GM23338 (cell line): ENCODE results near the gene CFHR3. TPM values are rescaled to one million over a fixed set of nuclear protein-coding genes. Genes with fewer than 3 reads are reported as not detected.
A peak's percentile ranks its signal among the peaks of the same experiment; 100 is the strongest.

ENCODE experiments used
- ATAC-seq: fragments of 200-7000 bp; cut with Tn5 transposase; 3 replicates; pipeline ENCODE4 v1.9.1; 2020
- DNase-seq: peaks from one replicate; pipeline ENCODE4 v3.0.0-alpha.2; 2015; ENCODE audit warnings: low spot score
- H2AFZ ChIP-seq: fragments of 200-600 bp; sonication (generic); 2 replicates; pipeline ENCODE4 v1.8.0; 2016; ENCODE audit warnings: antibody characterized with exemption, mild to moderate bottlenecking, moderate library complexity
- H3F3A ChIP-seq: fragments of 200-600 bp; sonication (generic); replicated peaks from 2 replicates; pipeline ENCODE4 v1.8.0; 2017; ENCODE audit warnings: antibody characterized with exemption, mixed run types, low read depth
- H3K27ac ChIP-seq: fragments of 200-600 bp; sonication (generic); 2 replicates; pipeline ENCODE4 v1.6.1; 2016; ENCODE audit warnings: low read depth
- H3K27me3 ChIP-seq: fragments of 200-600 bp; sonication (generic); 2 replicates; pipeline ENCODE4 v1.8.0; 2016; ENCODE audit warnings: mild to moderate bottlenecking, mixed run types, moderate library complexity; ENCODE audit not compliant: insufficient read depth
- H3K36me3 ChIP-seq: fragments of 200-600 bp; sonication (generic); 2 replicates; pipeline ENCODE4 v1.8.0; 2016; ENCODE audit warnings: mild to moderate bottlenecking; ENCODE audit not compliant: insufficient read depth
- H3K4me1 ChIP-seq: fragments of 200-600 bp; sonication (generic); 2 replicates; pipeline ENCODE4 v1.8.0; 2016; ENCODE audit warnings: mild to moderate bottlenecking, moderate library complexity; ENCODE audit not compliant: insufficient read depth
- H3K4me2 ChIP-seq: fragments of 200-600 bp; sonication (generic); 2 replicates; pipeline ENCODE4 v1.7.1; 2017; ENCODE audit warnings: mixed run types
- H3K4me3 ChIP-seq: fragments of 200-600 bp; sonication (generic); 2 replicates; pipeline ENCODE4 v1.6.1; 2016; ENCODE audit warnings: mixed run types
- H3K79me2 ChIP-seq: fragments of 200-600 bp; sonication (generic); replicated peaks from 2 replicates; pipeline ENCODE4 v1.8.0; 2017; ENCODE audit warnings: mild to moderate bottlenecking; ENCODE audit not compliant: insufficient read depth
- H3K9me2 ChIP-seq: fragments of 200-600 bp; sonication (generic); 2 replicates; pipeline ENCODE4 v1.8.0; 2017; ENCODE audit not compliant: insufficient read depth
- H4K20me1 ChIP-seq: fragments of 200-600 bp; sonication (generic); replicated peaks from 2 replicates; pipeline ENCODE4 v1.8.0; 2017; ENCODE audit warnings: mild to moderate bottlenecking; ENCODE audit not compliant: insufficient read depth
- H3K27ac Mint-ChIP-seq: 2 replicates; pipeline ENCODE4 v1.8.0; 2020; ENCODE audit warnings: inconsistent platforms, mild to moderate bottlenecking, moderate library complexity, mixed read lengths
- H3K27me3 Mint-ChIP-seq: 3 replicates; pipeline ENCODE4 v1.8.0; 2022; ENCODE audit warnings: low read depth, mild to moderate bottlenecking, moderate library complexity, mixed read lengths, inconsistent platforms; ENCODE audit not compliant: insufficient read depth, poor library complexity
- H3K36me3 Mint-ChIP-seq: 3 replicates; pipeline ENCODE4 v1.8.0; 2021; ENCODE audit warnings: low read depth, mild to moderate bottlenecking, inconsistent platforms, moderate library complexity, mixed read lengths
- H3K4me1 Mint-ChIP-seq: 3 replicates; pipeline ENCODE4 v1.8.0; 2020; ENCODE audit warnings: mild to moderate bottlenecking, inconsistent platforms, mixed read lengths
- H3K4me3 Mint-ChIP-seq: 3 replicates; pipeline ENCODE4 v1.8.0; 2021; ENCODE audit warnings: moderate library complexity, mild to moderate bottlenecking, inconsistent platforms, mixed read lengths
- H3K9me3 Mint-ChIP-seq: 3 replicates; pipeline ENCODE4 v1.8.0; 2020; ENCODE audit warnings: moderate library complexity, mild to moderate bottlenecking, inconsistent platforms, mixed read lengths
- CREB1 ChIP-seq: fragments of 250-450 bp; sonication (Bioruptor Pico); IDR thresholded peaks from 2 replicates; pipeline ENCODE4 v1.5.0; 2020; ENCODE audit warnings: low read depth, mild to moderate bottlenecking, moderate library complexity
- EZH2 ChIP-seq: fragments of 200-600 bp; sonication (generic); IDR thresholded peaks from one replicate; pipeline ENCODE4 v1.8.0; 2017; ENCODE audit warnings: antibody characterized with exemption, mild to moderate bottlenecking, low read depth; ENCODE audit not compliant: unreplicated experiment
- EZH2phosphoT487 ChIP-seq: fragments of 200-600 bp; sonication (generic); IDR thresholded peaks from one replicate; pipeline ENCODE4 v1.8.1; 2018; ENCODE audit warnings: antibody characterized with exemption; ENCODE audit not compliant: unreplicated experiment
- JUNB ChIP-seq: IDR thresholded peaks from one replicate; pipeline ENCODE4 v1.6.1; 2016; ENCODE audit warnings: antibody characterized with exemption; ENCODE audit not compliant: unreplicated experiment
- NANOG ChIP-seq: IDR thresholded peaks from 2 replicates; pipeline ENCODE4 v1.6.1; 2016; ENCODE audit warnings: antibody characterized with exemption, borderline replicate concordance
- POLR2AphosphoS5 ChIP-seq: IDR thresholded peaks from 2 replicates; pipeline ENCODE4 v1.6.1; 2016; ENCODE audit warnings: antibody characterized with exemption, low read depth
- STAT1 ChIP-seq: IDR thresholded peaks from one replicate; pipeline ENCODE4 v1.6.1; 2016; ENCODE audit warnings: antibody characterized with exemption; ENCODE audit not compliant: unreplicated experiment
- ZNF114 ChIP-seq: fragments of 250-450 bp; sonication (Bioruptor Pico); IDR thresholded peaks from 2 replicates; pipeline ENCODE4 v1.5.0; 2020; ENCODE audit warnings: mild to moderate bottlenecking, moderate library complexity
- ZNF331 ChIP-seq: fragments of 250-450 bp; sonication (Bioruptor Pico); IDR thresholded peaks from 2 replicates; pipeline ENCODE4 v1.5.0; 2020; ENCODE audit warnings: low read depth, mild to moderate bottlenecking, moderate library complexity
- polyA plus RNA-seq: library from polyadenylated mRNA; unstranded; fragments of >200 nt; fragmentation: Nextera tagmentation; extraction: Ambion mirVana; gene quantifications from 2 replicates; pipeline ENCODE4 v1.2.1, GENCODE V29; 2016
- total RNA-seq: library from RNA; depleted of rRNA; stranded (reverse); fragments of >200 nt; shearing (Covaris generic); gene quantifications from 2 replicates; pipeline ENCODE4 v1.2.3, GENCODE V29; 2014
- TF ChIP-seq, protein P1 (sequence below): fragments of 250-450 bp; sonication (Bioruptor Pico); IDR thresholded peaks from 2 replicates; pipeline ENCODE4 v1.5.0; 2020; ENCODE audit warnings: mild to moderate bottlenecking, moderate library complexity
- TF ChIP-seq, protein P2 (sequence below): IDR thresholded peaks from 2 replicates; pipeline ENCODE4 v1.6.1; 2016; ENCODE audit warnings: antibody characterized with exemption
- TF ChIP-seq, protein P3 (sequence below), 2 experiments: fragments of 200-600 bp in 1 of 2; sonication (generic) in 1 of 2; conservative IDR thresholded peaks; 2 replicates each; pipeline versions ENCODE4 v1.5.1 to v1.6.1; 2016 to 2017; ENCODE audit warnings: antibody characterized with exemption in 2 of 2, low read depth in 2 of 2, mild to moderate bottlenecking in 2 of 2, moderate library complexity in 1 of 2
- TF ChIP-seq, protein P4 (sequence below): IDR thresholded peaks from one replicate; pipeline ENCODE4 v1.6.1; 2018; ENCODE audit warnings: antibody characterized with exemption; ENCODE audit not compliant: unreplicated experiment

Gene CFHR3
- total and polyA plus RNA-seq, 2 experiments from 2014 or later, result 0.17 to 2.2 TPM

DNA sequence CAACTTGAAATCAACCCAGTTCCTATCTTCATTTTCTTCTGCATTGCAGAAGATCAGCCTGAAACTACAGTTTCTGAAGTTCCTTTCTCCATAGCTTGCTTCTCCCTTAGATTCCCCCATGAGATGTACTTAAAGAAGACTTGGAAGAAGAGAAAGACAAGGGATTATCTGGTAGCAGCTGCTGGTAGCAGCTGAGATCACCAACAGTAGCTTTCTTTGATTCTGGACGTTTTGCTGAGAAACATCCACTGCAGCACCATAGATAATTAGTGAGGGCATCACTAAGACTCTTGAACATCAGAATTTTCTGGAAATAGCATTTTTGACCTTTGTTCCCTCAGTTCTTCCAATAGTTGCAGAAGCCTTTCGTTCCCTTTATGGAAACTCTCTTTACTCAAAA, 465 bp upstream of the CFHR3 start:
- Mint-ChIP-seq H3K4me3 (no peak overlapping the region), H3K4me1 (no peaks in the 10 kb centered on the region), H3K36me3 (no peaks in the 10 kb centered on the region), H3K9me3 (no peaks in the 10 kb centered on the region), H3K27me3 (no peaks in the 10 kb centered on the region), H3K27ac (no peak overlapping the region)
- no peak for ATAC-seq
- Histone ChIP-seq H4K20me1 (no peaks in the 10 kb centered on the region), H3K79me2 (no peaks in the 10 kb centered on the region), H3K9me2 (no peaks in the 10 kb centered on the region), H3K4me2 (no peak overlapping the region), H3K4me1 (no peaks in the 10 kb centered on the region), H3F3A (no peaks in the 10 kb centered on the region), H2AFZ (peak overlapping the region; percentile 53; the same call in 1 of the 2 replicates), H3K36me3 (no peaks in the 10 kb centered on the region), H3K27ac (no peak overlapping the region), H3K27me3 (no peaks in the 10 kb centered on the region), H3K4me3 (no peak overlapping the region)
- no peak for TF ChIP-seq NANOG
- no peak for TF ChIP-seq EZH2phosphoT487
- TF ChIP-seq STAT1, result no peak
- TF ChIP-seq, protein P1, sequence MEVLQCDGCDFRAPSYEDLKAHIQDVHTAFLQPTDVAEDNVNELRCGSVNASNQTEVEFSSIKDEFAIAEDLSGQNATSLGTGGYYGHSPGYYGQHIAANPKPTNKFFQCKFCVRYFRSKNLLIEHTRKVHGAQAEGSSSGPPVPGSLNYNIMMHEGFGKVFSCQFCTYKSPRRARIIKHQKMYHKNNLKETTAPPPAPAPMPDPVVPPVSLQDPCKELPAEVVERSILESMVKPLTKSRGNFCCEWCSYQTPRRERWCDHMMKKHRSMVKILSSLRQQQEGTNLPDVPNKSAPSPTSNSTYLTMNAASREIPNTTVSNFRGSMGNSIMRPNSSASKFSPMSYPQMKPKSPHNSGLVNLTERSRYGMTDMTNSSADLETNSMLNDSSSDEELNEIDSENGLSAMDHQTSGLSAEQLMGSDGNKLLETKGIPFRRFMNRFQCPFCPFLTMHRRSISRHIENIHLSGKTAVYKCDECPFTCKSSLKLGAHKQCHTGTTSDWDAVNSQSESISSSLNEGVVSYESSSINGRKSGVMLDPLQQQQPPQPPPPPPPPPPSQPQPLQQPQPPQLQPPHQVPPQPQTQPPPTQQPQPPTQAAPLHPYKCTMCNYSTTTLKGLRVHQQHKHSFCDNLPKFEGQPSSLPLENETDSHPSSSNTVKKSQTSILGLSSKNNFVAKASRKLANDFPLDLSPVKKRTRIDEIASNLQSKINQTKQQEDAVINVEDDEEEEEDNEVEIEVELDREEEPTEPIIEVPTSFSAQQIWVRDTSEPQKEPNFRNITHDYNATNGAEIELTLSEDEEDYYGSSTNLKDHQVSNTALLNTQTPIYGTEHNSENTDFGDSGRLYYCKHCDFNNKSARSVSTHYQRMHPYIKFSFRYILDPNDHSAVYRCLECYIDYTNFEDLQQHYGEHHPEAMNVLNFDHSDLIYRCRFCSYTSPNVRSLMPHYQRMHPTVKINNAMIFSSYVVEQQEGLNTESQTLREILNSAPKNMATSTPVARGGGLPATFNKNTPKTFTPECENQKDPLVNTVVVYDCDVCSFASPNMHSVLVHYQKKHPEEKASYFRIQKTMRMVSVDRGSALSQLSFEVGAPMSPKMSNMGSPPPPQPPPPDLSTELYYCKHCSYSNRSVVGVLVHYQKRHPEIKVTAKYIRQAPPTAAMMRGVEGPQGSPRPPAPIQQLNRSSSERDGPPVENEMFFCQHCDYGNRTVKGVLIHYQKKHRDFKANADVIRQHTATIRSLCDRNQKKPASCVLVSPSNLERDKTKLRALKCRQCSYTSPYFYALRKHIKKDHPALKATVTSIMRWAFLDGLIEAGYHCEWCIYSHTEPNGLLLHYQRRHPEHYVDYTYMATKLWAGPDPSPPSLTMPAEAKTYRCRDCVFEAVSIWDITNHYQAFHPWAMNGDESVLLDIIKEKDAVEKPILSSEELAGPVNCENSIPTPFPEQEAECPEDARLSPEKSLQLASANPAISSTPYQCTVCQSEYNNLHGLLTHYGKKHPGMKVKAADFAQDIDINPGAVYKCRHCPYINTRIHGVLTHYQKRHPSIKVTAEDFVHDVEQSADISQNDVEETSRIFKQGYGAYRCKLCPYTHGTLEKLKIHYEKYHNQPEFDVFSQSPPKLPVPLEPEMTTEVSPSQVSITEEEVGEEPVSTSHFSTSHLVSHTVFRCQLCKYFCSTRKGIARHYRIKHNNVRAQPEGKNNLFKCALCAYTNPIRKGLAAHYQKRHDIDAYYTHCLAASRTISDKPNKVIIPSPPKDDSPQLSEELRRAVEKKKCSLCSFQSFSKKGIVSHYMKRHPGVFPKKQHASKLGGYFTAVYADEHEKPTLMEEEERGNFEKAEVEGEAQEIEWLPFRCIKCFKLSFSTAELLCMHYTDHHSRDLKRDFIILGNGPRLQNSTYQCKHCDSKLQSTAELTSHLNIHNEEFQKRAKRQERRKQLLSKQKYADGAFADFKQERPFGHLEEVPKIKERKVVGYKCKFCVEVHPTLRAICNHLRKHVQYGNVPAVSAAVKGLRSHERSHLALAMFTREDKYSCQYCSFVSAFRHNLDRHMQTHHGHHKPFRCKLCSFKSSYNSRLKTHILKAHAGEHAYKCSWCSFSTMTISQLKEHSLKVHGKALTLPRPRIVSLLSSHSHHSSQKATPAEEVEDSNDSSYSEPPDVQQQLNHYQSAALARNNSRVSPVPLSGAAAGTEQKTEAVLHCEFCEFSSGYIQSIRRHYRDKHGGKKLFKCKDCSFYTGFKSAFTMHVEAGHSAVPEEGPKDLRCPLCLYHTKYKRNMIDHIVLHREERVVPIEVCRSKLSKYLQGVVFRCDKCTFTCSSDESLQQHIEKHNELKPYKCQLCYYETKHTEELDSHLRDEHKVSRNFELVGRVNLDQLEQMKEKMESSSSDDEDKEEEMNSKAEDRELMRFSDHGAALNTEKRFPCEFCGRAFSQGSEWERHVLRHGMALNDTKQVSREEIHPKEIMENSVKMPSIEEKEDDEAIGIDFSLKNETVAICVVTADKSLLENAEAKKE (CRISPR knock-in tag), result no peak
- TF ChIP-seq CREB1 (CRISPR knock-in tag), result no peak
- TF ChIP-seq, protein P2, sequence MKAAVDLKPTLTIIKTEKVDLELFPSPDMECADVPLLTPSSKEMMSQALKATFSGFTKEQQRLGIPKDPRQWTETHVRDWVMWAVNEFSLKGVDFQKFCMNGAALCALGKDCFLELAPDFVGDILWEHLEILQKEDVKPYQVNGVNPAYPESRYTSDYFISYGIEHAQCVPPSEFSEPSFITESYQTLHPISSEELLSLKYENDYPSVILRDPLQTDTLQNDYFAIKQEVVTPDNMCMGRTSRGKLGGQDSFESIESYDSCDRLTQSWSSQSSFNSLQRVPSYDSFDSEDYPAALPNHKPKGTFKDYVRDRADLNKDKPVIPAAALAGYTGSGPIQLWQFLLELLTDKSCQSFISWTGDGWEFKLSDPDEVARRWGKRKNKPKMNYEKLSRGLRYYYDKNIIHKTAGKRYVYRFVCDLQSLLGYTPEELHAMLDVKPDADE, result no peak
- no peak for TF ChIP-seq JUNB
- no peak for TF ChIP-seq EZH2
- TF ChIP-seq POLR2AphosphoS5, result no peak
- no peak for TF ChIP-seq ZNF114 (CRISPR knock-in tag)
- TF ChIP-seq, protein P3, sequence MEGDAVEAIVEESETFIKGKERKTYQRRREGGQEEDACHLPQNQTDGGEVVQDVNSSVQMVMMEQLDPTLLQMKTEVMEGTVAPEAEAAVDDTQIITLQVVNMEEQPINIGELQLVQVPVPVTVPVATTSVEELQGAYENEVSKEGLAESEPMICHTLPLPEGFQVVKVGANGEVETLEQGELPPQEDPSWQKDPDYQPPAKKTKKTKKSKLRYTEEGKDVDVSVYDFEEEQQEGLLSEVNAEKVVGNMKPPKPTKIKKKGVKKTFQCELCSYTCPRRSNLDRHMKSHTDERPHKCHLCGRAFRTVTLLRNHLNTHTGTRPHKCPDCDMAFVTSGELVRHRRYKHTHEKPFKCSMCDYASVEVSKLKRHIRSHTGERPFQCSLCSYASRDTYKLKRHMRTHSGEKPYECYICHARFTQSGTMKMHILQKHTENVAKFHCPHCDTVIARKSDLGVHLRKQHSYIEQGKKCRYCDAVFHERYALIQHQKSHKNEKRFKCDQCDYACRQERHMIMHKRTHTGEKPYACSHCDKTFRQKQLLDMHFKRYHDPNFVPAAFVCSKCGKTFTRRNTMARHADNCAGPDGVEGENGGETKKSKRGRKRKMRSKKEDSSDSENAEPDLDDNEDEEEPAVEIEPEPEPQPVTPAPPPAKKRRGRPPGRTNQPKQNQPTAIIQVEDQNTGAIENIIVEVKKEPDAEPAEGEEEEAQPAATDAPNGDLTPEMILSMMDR (conservative IDR thresholded peaks at IDR 0.05; ENCODE audit: low read depth in 2 of 2), result no peak
- TF ChIP-seq, protein P4, sequence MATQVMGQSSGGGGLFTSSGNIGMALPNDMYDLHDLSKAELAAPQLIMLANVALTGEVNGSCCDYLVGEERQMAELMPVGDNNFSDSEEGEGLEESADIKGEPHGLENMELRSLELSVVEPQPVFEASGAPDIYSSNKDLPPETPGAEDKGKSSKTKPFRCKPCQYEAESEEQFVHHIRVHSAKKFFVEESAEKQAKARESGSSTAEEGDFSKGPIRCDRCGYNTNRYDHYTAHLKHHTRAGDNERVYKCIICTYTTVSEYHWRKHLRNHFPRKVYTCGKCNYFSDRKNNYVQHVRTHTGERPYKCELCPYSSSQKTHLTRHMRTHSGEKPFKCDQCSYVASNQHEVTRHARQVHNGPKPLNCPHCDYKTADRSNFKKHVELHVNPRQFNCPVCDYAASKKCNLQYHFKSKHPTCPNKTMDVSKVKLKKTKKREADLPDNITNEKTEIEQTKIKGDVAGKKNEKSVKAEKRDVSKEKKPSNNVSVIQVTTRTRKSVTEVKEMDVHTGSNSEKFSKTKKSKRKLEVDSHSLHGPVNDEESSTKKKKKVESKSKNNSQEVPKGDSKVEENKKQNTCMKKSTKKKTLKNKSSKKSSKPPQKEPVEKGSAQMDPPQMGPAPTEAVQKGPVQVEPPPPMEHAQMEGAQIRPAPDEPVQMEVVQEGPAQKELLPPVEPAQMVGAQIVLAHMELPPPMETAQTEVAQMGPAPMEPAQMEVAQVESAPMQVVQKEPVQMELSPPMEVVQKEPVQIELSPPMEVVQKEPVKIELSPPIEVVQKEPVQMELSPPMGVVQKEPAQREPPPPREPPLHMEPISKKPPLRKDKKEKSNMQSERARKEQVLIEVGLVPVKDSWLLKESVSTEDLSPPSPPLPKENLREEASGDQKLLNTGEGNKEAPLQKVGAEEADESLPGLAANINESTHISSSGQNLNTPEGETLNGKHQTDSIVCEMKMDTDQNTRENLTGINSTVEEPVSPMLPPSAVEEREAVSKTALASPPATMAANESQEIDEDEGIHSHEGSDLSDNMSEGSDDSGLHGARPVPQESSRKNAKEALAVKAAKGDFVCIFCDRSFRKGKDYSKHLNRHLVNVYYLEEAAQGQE, result no peak
- no peak for TF ChIP-seq ZNF331 (CRISPR knock-in tag)
- no peak for DNase-seq
